ENCODE measurements around the gene MLLT3.

The MLLT3 gene

DNA sequence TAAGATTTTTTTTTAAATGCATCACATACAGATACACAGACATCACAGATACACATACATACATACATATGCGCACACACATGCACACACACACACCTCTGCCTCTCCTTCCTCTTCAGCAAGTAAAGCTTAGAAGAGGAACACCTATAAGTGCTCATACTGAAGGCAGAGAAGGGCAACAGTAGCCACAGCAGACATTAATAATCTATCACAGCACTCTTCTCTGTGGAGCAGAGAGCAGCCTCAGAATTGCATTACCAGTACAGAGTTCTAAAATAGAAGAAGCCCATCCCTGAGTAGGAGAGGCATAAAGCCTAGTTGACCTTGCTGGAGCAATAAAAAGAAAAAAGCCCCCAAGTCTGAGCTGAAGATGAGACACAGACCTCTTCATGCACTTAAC, 110.6 kb downstream of the MLLT3 start:
- DNase-seq (ENCODE audit: low spot score), result no peak

DNA sequence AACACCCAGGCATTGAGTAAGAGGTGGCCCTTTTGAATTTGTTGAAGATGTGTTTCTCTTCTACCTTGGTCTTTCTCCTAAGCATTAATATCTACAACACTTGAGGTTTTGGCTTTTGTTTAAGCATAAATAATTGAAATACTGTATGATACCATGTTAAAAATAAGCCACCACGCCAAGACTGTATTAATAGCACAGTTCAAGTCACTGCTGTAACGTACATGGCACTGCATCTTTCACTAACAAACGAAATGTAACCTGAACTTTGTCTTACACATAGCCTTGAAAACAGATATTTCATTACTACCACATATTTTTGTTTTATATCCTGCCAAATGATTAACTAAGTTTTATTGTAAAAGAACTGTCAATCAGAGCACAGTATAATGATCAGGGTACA, 112.8 kb downstream of the MLLT3 start:
- DNase-seq (ENCODE audit: low spot score), result no peak

DNA sequence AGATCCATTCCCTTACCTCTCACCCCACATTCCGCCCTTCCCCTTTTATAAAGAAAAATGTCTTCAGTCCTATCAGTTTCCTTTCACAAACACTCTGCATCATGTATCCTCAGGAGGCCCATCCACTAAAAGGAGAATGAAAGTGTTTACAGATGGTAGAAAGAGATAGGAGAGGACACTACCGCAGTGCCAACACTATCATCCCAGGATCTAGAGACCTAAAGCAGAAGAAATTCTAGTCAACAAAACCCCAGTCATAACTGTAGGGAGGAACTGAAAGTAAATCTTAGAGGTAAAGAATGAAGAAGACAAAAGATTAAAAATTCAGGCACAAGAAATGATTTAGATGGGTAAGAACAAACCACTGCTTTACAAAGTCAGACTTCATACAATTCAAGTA, 114.1 kb downstream of the MLLT3 start:
- DNase-seq (ENCODE audit: low spot score), result no peak

DNA sequence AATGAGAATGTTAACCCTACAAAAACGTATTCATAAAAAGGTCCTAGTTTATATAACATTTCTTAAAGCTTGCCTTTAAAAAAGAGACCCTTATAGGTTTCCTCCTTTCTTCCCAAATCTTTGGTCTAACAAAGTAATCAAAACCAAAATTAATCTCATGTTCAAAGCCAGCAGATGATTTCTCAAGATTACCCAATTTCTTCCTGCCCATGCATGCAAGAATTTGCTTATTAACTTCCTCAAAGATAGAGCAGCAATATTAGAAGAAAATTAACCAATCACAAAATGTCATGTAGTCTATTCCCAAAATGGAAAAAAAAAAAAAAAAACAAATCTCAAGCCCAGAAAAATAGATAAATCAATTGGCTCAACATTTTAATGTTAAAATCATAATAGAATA, 114.9 kb downstream of the MLLT3 start:
- DNase-seq (ENCODE audit: low spot score), result no peak

DNA sequence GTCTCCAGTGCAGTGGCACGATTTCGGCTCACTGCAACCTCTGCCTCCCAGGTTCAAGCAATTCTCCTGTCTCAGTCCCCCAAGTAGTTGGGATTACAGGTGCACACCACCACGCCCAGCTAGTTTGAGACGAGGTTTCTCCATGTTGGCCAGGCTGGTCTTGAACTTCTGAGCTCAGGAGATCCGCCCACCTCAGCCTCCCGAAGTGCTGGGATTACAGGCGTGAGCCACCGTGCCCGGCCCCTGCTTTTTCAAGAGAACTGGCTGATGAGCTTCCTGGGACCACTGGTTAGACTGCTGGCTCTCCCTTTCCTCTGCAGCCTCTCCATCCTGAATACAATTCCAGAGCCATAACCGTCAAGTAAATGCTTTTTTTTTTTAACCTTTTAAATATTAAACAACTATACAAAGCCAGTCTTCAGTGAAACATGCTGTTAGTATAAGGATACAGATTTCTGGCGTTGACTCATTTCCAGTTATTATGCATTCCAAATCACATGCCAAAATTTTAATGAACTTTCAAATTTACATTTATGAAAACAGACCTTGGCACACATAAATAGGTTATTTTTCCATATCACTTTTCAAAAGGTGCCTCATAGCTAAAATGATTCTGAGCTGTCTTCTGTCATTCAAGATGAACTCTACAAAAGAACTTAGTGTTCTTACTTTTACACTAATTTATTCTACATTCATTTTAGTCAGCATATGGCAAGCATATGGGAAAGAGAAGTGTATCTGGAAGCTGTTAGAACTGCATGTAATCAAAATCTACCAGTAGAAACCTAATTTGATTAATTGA, 116.0 kb downstream of the MLLT3 start:
- no peak for DNase-seq (ENCODE audit: low spot score)

DNA sequence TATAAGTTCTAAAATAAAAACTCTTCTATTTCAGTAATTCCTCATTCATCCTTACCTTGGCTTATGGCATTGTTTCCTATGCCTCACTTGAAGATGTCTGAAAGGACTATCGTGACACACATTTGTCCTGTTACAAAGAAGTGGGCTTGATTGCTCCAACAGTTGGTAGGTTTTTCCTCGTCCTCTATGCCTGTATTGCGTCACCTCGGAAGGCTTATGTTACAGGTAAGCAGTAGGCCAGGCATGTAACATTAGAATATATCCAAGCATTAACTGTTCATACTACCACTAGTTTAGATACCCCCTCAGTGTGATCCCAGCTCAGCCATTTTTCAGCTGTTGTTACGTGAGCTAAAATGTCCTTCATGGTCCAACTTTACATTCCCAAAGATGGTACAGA, 116.7 kb downstream of the MLLT3 start:
- DNase-seq (ENCODE audit: low spot score), result no peak

DNA sequence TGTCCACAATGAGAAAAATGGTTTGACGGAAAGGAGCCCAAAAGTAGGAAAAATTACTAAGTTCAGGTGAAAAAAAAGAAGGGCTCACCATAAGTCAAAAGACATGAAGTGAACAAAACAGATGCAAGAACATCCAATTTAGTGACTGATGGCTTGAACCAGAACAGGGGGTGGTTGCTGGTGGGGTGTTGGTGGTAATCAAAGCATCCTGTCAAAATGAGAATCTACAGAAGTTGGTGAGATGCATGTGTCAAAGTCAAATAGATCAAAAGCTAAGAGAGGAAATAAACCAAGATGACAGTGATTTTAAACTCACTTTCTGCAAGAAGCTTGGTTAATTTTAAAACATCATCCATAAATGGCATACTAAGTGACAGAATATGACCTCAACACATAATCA, 117.4 kb downstream of the MLLT3 start:
- DNase-seq (ENCODE audit: low spot score), result no peak

DNA sequence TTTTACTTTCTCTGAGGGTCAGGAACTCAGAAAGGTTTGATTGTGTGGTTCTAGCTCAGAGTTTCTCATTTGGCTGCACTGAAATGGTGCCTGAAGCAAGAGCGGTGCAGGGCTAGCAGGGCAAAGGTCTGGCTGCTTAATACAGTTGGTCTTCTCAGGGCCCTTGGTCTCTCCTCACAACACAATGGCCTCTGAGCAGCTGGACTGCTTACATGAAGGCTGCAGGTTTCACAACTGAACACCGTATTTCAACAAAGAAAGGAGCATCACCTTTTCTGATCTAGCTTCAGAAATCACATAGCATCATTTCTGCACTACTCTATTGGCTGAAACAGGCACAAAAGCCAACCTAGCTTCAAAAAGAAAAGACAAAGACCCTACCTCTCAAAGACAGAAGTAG, 122.2 kb downstream of the MLLT3 start:
- no peak for DNase-seq (ENCODE audit: low spot score)

DNA sequence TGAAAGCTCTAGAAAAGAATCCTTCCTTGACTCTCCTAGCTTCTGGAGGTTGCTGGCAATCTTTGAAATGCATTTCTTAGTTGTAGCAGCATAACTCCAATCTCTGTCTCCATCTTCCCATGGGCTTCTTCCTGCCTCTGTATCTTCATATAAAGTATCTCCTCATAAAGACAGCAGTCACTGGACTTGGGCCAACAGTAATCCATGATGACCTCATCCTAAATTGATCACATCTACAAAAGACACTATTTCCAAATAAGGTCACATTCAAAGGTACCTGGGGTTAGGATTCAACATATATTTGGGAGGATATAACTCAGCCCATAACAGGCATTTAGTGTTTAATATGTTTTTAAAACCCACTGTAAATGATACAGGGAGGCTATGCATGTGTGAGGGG, 123.3 kb downstream of the MLLT3 start:
- DNase-seq (ENCODE audit: low spot score), result no peak

DNA sequence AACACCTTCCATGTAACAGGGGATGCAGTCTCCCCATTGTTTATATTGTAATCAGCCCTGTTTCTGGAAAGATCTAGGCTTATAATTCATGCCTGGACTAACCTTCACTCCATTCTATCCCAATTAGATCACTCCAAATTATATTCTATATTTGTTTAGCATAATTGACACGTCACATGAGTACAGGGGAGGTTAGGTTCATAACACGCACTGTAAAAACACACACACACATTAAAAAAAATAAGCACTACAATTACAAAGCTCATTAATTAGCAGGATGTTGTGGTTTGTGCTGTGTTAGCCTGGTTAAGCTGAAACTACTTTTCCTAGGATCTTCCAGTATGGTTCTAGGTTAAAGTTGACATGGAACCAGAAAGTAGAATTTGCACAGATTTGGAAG, 126.0 kb downstream of the MLLT3 start:
- DNase-seq (ENCODE audit: low spot score), result no peak

DNA sequence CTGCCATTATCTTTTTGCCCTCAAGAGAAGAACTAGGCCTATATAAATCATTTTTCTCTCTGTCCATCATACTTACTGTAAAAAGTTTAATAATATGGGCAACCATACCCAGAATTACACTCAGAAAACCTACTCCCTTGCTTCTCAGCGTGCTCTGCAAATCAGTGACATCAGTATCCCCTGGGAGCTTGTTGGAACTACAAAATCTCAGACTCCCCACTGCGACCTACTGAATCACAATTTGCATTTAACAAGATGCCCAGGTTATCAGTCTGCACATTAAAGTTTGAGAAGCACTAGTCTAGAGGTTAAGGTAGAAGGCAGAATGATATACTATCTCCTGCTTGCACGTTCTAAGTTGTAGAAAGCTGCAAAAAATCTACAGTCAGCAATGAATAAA, 127.2 kb downstream of the MLLT3 start:
- DNase-seq (ENCODE audit: low spot score), result no peak

DNA sequence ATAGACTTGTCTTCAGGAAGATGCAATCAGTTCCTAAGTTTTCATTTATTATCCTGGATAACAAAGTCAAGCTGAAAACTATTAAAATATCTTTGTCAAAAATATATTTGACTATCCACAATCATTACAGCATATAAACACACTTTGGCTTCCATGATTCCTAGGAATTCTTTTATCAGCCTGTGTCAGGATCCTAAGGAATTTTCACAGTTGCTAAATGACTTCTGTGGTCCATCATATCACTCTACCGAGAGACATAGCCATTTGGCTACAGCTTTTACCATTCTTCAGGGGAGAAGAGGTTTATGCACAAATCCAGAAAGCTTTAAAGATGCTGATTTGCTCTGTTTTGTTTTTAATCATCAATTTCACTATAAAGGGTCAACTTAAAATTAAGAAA, 128.3 kb downstream of the MLLT3 start:
- no peak for DNase-seq (ENCODE audit: low spot score)

DNA sequence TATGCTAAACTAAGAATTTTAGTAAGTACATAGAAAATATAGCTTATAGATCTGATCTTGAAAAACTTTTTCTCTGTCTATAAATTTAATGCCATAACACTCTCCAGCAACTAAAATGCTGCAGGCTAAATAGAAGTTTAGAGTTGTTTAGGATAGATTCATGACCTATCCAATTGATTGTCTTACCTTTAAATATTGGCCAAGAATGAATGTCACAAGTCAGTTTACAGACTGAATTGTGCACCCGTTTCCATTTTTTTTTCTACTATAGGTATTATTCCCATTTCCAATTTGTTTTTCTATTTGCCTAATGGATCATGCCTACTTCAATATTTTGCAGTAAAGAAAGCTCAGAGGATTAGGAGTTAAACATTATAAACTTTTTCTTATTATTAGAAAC, 129.5 kb downstream of the MLLT3 start:
- DNase-seq (ENCODE audit: low spot score), result no peak

DNA sequence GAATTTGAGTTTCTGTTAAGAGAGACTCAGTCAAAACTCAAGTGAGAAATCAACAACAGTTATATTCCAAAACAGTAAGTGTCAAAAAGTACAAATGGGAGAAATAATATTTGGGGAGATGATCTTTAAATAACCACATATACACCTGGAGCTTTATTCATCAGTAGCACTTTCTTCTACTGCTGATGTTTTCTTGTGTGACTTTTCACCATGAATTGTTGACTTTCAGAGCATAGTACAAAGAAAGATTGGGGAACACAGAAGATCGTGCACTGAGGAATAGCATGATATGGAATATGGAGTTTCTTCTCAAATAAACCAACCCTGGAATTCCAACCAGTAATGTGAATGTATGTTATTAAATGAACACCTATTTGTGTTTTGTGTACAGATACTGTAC, 130.7 kb downstream of the MLLT3 start:
- DNase-seq (ENCODE audit: low spot score), result no peak

DNA sequence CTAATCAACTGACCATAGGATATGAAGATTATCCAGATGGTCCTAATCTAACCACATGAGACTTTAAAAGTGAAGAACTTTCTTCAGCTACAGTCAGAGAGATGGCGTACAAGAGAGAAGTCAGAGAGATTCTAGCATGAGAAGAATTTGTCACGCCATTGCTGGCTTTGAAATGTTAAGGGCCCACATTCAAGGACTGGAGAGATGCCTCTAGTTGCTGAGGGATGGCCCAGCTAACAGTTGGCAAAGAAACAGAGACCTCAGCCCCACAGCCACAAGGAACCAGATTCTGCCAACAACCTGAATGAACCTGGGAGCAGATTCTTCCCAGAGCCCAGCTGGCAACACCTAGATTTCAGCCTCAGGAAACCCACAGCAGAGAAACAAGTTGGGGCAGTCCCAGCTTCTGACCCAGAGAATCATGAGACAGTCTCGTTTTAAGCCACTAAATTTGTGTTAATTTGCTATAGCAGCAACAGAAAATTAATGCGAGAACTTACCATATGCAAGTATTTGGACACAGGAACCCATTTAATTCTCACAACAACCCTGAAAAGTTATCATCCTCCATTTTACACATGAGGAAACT, 132.0 kb downstream of the MLLT3 start:
- DNase-seq (ENCODE audit: low spot score), result no peak

DNA sequence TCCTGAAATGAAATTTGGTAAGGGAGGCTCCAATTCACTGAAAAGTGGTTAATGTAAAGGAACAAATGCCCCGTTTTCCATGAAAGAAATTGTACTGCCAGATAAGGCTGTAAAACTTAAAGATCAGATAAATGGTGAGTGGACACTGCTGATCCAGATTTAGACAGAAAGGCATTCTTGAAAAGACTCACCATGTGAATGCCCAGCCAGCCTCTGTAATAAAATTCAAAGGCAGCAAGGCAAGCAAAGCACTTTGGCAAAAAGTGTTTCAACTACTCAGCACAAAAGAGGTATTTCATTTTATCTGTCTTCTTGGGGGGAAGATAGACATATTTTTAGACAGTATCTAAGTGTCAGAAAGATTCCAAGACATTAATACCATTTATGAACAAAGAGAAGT, 133.6 kb downstream of the MLLT3 start:
- no peak for DNase-seq (ENCODE audit: low spot score)

DNA sequence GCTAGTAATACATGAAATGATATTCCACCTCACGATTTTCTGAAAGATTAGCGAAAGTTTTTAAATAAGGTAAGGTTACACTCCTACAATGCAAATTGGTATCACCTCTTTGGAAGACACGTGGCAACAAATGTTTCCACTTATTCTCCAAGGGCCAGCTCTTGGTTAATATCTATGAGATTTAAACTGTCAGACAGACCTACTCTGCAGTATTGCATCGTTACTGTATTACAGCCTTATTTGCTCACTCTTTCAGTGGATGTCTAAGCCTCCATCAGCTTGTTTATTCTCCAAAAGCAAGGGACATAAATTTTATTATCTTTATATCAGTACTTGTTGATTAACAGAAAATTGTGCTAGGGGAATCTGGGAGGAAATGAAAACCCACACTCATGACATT, 135.7 kb downstream of the MLLT3 start:
- no peak for DNase-seq (ENCODE audit: low spot score)

DNA sequence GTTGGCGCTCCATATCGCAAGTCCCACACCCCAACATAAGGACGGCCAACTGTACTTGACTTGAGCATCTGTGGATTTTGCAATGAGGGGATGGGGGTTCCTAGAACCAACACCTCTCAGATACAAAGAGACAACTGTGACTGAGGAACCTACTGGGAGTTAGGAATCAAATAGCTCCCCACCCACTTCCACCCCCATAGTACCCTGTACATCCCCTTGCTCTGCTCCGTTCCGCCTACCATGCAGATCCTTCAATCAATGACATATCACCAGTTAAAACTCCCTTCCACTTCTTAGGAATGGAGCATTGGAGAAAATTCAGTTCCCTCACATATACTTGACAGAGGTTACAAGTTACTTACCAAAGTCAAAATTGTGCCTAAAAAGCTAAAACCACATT, 140.9 kb downstream of the MLLT3 start:
- DNase-seq (ENCODE audit: low spot score), result no peak

DNA sequence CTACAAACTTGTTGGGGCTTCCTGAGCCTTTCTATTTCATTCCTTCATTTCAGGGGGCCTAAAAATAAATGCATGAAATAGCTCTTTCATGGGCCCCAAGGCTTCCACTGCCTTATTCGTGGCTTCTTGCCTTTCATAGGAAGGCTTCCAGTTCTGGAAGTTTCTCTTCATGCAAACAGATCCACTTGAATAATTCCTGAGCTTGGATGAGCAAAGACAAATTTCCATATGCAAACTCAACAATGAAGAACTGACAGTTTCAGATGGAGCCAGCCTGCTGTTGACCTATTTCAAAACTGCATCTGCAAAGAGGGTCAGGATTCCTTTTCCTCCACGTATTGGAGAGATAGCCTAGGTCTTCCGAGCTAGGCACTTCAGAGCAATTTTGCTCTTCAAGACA, 142.1 kb downstream of the MLLT3 start:
- no peak for DNase-seq (ENCODE audit: low spot score)

DNA sequence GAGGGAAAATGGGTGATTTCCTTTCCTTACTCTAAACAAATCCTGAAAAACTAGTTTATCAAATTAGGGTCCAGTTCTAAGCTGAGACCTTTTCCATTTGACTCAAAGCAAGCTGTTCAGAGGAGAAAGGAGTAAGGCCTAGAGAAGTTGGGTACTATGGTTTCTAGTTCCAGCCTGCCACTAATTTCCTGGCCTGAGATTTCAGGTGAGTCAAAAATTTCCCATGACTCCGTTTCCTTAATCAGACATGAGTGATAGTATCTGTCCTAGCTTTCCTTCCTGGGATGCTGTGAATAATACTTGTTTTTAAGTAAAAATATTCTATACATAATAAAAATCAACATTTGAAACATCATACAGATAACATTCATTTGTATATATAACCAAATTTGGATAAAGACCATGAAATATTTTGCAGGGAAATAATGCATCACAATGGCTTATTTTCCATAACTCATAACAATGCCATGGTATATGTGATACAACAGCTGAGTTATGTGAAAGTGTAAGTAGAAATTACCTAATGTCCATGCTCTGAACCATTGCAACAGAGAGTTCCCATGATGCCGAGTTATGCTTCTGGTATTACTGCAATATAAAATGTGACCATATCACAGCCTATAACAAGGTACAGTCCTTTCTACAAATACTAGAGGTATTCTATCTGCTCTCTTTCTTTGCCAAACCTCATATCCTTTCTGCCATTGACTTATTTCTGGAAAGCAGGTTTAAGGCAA, 142.7 kb downstream of the MLLT3 start:
- no peak for DNase-seq (ENCODE audit: low spot score)

DNA sequence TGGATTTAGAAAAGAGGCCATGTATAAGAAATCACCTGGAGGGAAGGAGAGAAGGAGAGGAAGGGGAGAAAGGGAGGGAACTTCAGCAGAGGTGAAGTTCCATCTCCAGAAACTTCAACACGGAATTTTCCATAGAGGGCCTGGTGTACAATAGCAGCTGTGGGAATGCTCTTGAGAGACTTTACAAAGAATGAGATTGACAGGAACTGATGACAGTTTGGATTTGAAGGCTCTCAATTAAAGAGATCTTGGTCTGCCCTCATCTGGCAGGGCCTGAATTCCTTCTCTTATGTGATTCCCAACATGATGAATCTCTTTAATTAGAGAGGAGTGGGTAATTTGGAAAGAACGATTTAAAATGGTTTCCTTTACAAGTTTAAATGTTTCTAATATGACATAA, 143.5 kb downstream of the MLLT3 start:
- DNase-seq (ENCODE audit: low spot score), result no peak

DNA sequence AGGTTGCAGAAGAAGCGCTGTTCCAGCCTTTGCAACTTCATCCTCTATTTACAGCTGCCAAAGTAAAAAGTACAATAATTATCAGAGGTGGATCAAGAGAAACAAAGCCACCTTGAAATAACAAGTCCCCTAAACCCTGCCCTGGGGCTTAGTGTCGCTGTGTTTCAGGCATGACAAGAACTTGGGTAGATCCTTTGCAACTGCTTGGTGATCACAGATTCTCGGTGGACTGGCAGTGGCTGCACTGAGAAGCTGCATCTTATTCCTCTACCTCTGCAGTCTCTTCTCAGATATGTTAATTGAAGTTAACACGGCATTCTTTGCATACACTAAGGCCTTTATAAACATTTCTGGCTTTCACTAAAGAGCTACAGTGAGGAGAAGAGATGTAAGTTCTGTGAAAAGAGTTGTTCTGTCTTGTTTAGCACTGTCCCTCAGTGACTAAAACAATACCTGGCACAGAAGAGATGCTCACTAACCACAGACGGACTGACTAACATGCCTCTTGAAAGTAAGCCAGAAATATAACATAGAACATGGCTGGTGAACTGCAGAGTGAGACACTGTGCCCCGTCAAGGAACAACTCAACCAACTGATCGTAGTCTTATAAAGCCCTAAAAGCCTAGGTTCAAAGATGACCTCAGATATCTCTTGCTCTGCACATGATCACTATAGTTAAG, 144.2 kb downstream of the MLLT3 start:
- DNase-seq (ENCODE audit: low spot score), result no peak
